H9 (cell line): Measurements from ENCODE around the gene VPS54. TPM values are rescaled to one million over a fixed set of nuclear protein-coding genes. Genes with fewer than 3 reads are reported as not detected.

ENCODE experiments used
- DNase-seq: peaks from one replicate; pipeline ENCODE4 v3.0.0-alpha.2; 2017
- H2AFZ ChIP-seq: one replicate; pipeline ENCODE4 v1.6.1; 2013; ENCODE audit warnings: mild to moderate bottlenecking, low read length, control low read depth, moderate library complexity
- H2AK5ac ChIP-seq: 2 replicates; pipeline ENCODE4 v1.6.1; 2013; ENCODE audit warnings: low read length, control low read depth, mixed read lengths; ENCODE audit not compliant: insufficient read length
- H2BK120ac ChIP-seq: one replicate; pipeline ENCODE4 v1.6.1; 2013; ENCODE audit warnings: low read depth, mild to moderate bottlenecking, low read length, control low read depth, inconsistent platforms; ENCODE audit not compliant: poor library complexity, severe bottlenecking
- H2BK12ac ChIP-seq: 2 replicates; pipeline ENCODE4 v1.6.1; 2013; ENCODE audit warnings: low read length, control low read depth, mixed read lengths, low read depth; ENCODE audit not compliant: insufficient read length
- H2BK15ac ChIP-seq: 2 replicates; pipeline ENCODE4 v1.6.1; 2013; ENCODE audit warnings: low read depth, low read length, control low read depth
- H2BK20ac ChIP-seq: one replicate; pipeline ENCODE4 v1.6.1; 2013; ENCODE audit warnings: low read depth, mild to moderate bottlenecking, low read length, control low read depth, inconsistent platforms; ENCODE audit not compliant: poor library complexity, severe bottlenecking
- H2BK5ac ChIP-seq: 2 replicates; pipeline ENCODE4 v1.6.1; 2013; ENCODE audit warnings: low read length, control low read depth, mixed read lengths; ENCODE audit not compliant: insufficient read length
- H3K14ac ChIP-seq: 2 replicates; pipeline ENCODE4 v1.6.1; 2013; ENCODE audit warnings: low read length, control low read depth; ENCODE audit not compliant: insufficient read depth
- H3K18ac ChIP-seq: 2 replicates; pipeline ENCODE4 v1.6.1; 2013; ENCODE audit warnings: low read depth, mild to moderate bottlenecking, mixed read lengths, low read length, control low read depth; ENCODE audit not compliant: insufficient read length
- H3K23ac ChIP-seq: 2 replicates; pipeline ENCODE4 v1.6.1; 2013; ENCODE audit warnings: low read length, control low read depth, mixed read lengths, low read depth; ENCODE audit not compliant: insufficient read length
- H3K23me2 ChIP-seq: 2 replicates; pipeline ENCODE4 v1.6.1; 2013; ENCODE audit warnings: low read depth, mild to moderate bottlenecking, mixed read lengths, low read length, control low read depth; ENCODE audit not compliant: insufficient read length, poor library complexity, severe bottlenecking
- H3K27ac ChIP-seq: 2 replicates; pipeline ENCODE4 v1.5.1; 2013; ENCODE audit warnings: low read length, control low read depth, mixed read lengths, low read depth; ENCODE audit not compliant: insufficient read length
- H3K27me3 ChIP-seq: 2 replicates; pipeline ENCODE4 v1.6.1; 2013; ENCODE audit warnings: low read length, control low read depth, inconsistent platforms; ENCODE audit not compliant: insufficient read depth
- H3K4ac ChIP-seq: 2 replicates; pipeline ENCODE4 v1.6.1; 2013; ENCODE audit warnings: low read depth, mild to moderate bottlenecking, control low read depth, inconsistent platforms, low read length, moderate library complexity
- H3K4me1 ChIP-seq: 2 replicates; pipeline ENCODE4 v1.6.1; 2013; ENCODE audit warnings: low read length, control low read depth, inconsistent platforms; ENCODE audit not compliant: insufficient read depth
- H3K4me2 ChIP-seq: 2 replicates; pipeline ENCODE4 v1.6.1; 2013; ENCODE audit warnings: low read length, control low read depth, mixed read lengths; ENCODE audit not compliant: insufficient read length, insufficient read depth
- H3K56ac ChIP-seq: 2 replicates; pipeline ENCODE4 v1.6.1; 2013; ENCODE audit warnings: low read depth, mild to moderate bottlenecking, mixed read lengths, low read length, control low read depth; ENCODE audit not compliant: insufficient read length
- H3K79me1 ChIP-seq: 2 replicates; pipeline ENCODE4 v1.6.1; 2013; ENCODE audit warnings: low read depth, mild to moderate bottlenecking, moderate library complexity, low read length, control low read depth, inconsistent platforms; ENCODE audit not compliant: insufficient read depth, poor library complexity, severe bottlenecking
- H3K79me2 ChIP-seq: 2 replicates; pipeline ENCODE4 v1.6.1; 2013; ENCODE audit warnings: low read length, control low read depth, inconsistent platforms; ENCODE audit not compliant: insufficient read depth
- H3K9ac ChIP-seq: 2 replicates; pipeline ENCODE4 v1.6.1; 2013; ENCODE audit warnings: low read length, control low read depth, mixed read lengths; ENCODE audit not compliant: insufficient read length; ENCODE audit errors: extremely low read depth
- H3K9me3 ChIP-seq: one replicate; pipeline ENCODE4 v1.6.1; 2013; ENCODE audit warnings: low read depth, low read length, inconsistent platforms; ENCODE audit not compliant: control insufficient read depth
- H3T11ph ChIP-seq: one replicate; pipeline ENCODE4 v1.6.1; 2013; ENCODE audit warnings: mild to moderate bottlenecking, low read length, control low read depth, inconsistent platforms
- H4K20me1 ChIP-seq: one replicate; pipeline ENCODE4 v1.6.1; 2013; ENCODE audit not compliant: control insufficient read depth, insufficient read length, insufficient read depth
- H4K5ac ChIP-seq: 2 replicates; pipeline ENCODE4 v1.6.1; 2013; ENCODE audit warnings: low read depth, mild to moderate bottlenecking, mixed read lengths, low read length, control low read depth; ENCODE audit not compliant: insufficient read length
- H4K8ac ChIP-seq: replicated peaks from 2 replicates; pipeline ENCODE4 v1.6.1; 2013; ENCODE audit warnings: low read length, control low read depth, mixed read lengths, low read depth; ENCODE audit not compliant: insufficient read length
- H4K91ac ChIP-seq: 2 replicates; pipeline ENCODE4 v1.6.1; 2013; ENCODE audit warnings: low read depth, mild to moderate bottlenecking, moderate library complexity, mixed read lengths, low read length, control low read depth; ENCODE audit not compliant: insufficient read length
- H3K27ac Mint-ChIP-seq, 3 experiments: 2 replicates in 2 of 3; 3 replicates in 1 of 3; pipeline ENCODE4 v1.8.0; 2020 to 2021; ENCODE audit warnings: mixed read lengths in 3 of 3, mild to moderate bottlenecking in 1 of 3, moderate library complexity in 1 of 3
- H3K27me3 Mint-ChIP-seq: 2 replicates; pipeline ENCODE4 v1.8.0; 2021; ENCODE audit warnings: low read depth, mild to moderate bottlenecking, moderate library complexity, mixed read lengths
- H3K36me3 Mint-ChIP-seq, 3 experiments: 2 replicates in 2 of 3; 3 replicates in 1 of 3; pipeline ENCODE4 v1.8.0; 2020 to 2021; ENCODE audit warnings: low read depth in 3 of 3, mixed read lengths in 3 of 3; ENCODE audit not compliant: insufficient read depth in 1 of 3
- H3K4me1 Mint-ChIP-seq, 2 experiments: 2 replicates each; pipeline ENCODE4 v1.8.0; 2020; ENCODE audit warnings: mixed read lengths in 2 of 2
- H3K4me3 Mint-ChIP-seq, 2 experiments: 2 replicates in 1 of 2; 3 replicates in 1 of 2; pipeline ENCODE4 v1.8.0; 2020 to 2021; ENCODE audit warnings: mild to moderate bottlenecking in 2 of 2, mixed read lengths in 2 of 2, moderate library complexity in 1 of 2
- H3K9me3 Mint-ChIP-seq, 2 experiments: 2 replicates in 1 of 2; 3 replicates in 1 of 2; pipeline ENCODE4 v1.8.0; 2020; ENCODE audit warnings: mild to moderate bottlenecking in 2 of 2, mixed read lengths in 2 of 2, moderate library complexity in 1 of 2
- CTCF ChIP-seq: fragments of 200-600 bp; sonication (generic); conservative IDR thresholded peaks from 3 replicates; pipeline ENCODE4 v1.8.0; 2021; ENCODE audit warnings: antibody characterized with exemption, mild to moderate bottlenecking
- whole genome bisulfite sequencing: extraction: QIAGEN DNeasy Blood & Tissue Kit; methylation state at CpG from one replicate; pipeline ENCODE4 v1.1.7; 2013; ENCODE audit warnings: missing lambda C conversion rate, low lambda C conversion rate, mixed read lengths; ENCODE audit not compliant: insufficient read length; ENCODE audit errors: extremely low coverage; 5-methylcytosine and 5-hydroxymethylcytosine counted together
- total RNA-seq: library from RNA; stranded (reverse); gene quantifications from 2 replicates; pipeline ENCODE4 v1.2.1, GENCODE V29; 2021

Gene VPS54
- total RNA-seq, 1 experiment from 2014 or later, result 13.4 TPM

- no peak overlapping the region for H2BK20ac ChIP-seq
- H3K27ac ChIP-seq, result no peak overlapping the region
- no peak overlapping the region for H3K4me2 ChIP-seq
- no peak overlapping the region for H3K14ac ChIP-seq
- peaks cover 5% of the 10 kb centered on the region; the same call in 1 of the 2 replicates for H3K4me1 ChIP-seq
- no peaks in the 10 kb centered on the region for H3K27me3 Mint-ChIP-seq
- H3K23me2 ChIP-seq, result no peaks in the 10 kb centered on the region
- H3K27ac Mint-ChIP-seq, result peak overlapping the region in 2 of 3 experiments; percentile 18 to 86; a peak in 4 of 7 replicates
- H2BK12ac ChIP-seq, result no peak overlapping the region
- peaks cover 68 to 73% of the 10 kb centered on the region in 2 experiments for H3K4me1 Mint-ChIP-seq
- no peaks in the 10 kb centered on the region for H3K9me3 Mint-ChIP-seq
- H3K9me3 ChIP-seq, result no peaks in the 10 kb centered on the region
- no peak overlapping the region for H2BK5ac ChIP-seq
- TF ChIP-seq CTCF, result no peak
- no peak overlapping the region for H3K23ac ChIP-seq
- no peak overlapping the region for H2AK5ac ChIP-seq
- no peak overlapping the region for H2BK15ac ChIP-seq
- H2AFZ ChIP-seq, result no peak overlapping the region
- no peak overlapping the region for H3K4ac ChIP-seq
- H4K5ac ChIP-seq, result no peak overlapping the region
- no peak overlapping the region for H4K8ac ChIP-seq
- H3K79me2 ChIP-seq, result peaks cover 11% of the 10 kb centered on the region; the same call in 1 of the 2 replicates
- no peak overlapping the region for H3K9ac ChIP-seq
- WGBS, result no CpG with 5 or more reads among the region's 2 CpGs
- H3K4me3 Mint-ChIP-seq, result no peak overlapping the region
- no peak overlapping the region for H3T11ph ChIP-seq
- H4K91ac ChIP-seq, result no peak overlapping the region
- H2BK120ac ChIP-seq, result no peak overlapping the region
- no peaks in the 10 kb centered on the region for H3K27me3 ChIP-seq
- no peak overlapping the region for H3K56ac ChIP-seq
- no peak for DNase-seq
- H3K18ac ChIP-seq, result no peak overlapping the region
- peaks cover 7% of the 10 kb centered on the region for H3K79me1 ChIP-seq
- no peaks in the 10 kb centered on the region for H4K20me1 ChIP-seq
- H3K36me3 Mint-ChIP-seq, result peaks cover 40 to 87% (median 84%) of the 10 kb centered on the region in 3 experiments
Observed at GRCh38 chr2:63866009-63866709, 153.1 kb downstream of the VPS54 start.
